CD4-positive, alpha-beta T cell treated with Interleukin-17A for 1 hour (primary cell): ENCODE measurements around the gene CENPM.
"Not testable (repeated sequence)": the region's sequence is repeated elsewhere in the genome, so short reads cannot be mapped to it uniquely, and the experiment has no call there.

Experiments
- DNase-seq: peaks from one replicate; pipeline ENCODE4 v3.0.0-alpha.2; 2020

CENPM gene

DNA sequence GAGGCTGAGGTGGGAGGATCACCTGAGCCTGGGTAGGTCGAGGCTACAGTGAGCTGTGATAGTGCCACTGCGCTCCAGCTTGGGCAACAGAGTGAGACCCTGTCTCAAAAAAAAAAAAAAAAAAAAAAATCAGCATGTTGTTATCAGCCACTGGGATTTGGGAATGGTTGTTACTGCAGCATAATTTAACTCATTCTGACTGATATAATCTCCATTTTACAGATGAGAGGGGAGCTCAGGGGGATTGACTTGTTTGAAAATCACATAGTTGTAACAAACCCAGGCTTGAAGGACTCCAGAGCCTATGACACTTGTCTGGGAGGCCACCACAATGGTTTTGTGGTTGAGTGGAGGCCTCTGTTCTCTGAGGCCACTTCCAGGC, 19.3 kb upstream of the CENPM start:
- no peak for DNase-seq

DNA sequence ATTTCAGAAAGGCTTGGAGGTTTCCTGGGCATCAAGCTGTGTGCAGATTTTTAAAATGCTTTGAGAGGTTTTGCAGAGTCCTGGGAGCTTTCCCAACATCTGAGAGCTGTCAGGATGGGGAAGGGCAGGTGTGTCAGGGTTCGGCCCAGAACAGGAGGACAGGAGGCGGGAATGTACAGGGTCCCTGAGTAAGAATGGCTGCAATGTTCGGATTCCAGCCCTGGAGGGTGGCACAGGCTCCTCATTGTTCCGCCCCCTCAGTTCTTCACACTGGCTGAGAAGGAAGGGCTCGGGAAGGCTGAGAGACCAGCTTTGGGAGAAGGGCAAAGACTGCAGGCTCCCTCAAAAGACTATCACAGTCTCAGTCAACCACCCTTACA, 17.1 kb upstream of the CENPM start:
- no peak for DNase-seq

DNA sequence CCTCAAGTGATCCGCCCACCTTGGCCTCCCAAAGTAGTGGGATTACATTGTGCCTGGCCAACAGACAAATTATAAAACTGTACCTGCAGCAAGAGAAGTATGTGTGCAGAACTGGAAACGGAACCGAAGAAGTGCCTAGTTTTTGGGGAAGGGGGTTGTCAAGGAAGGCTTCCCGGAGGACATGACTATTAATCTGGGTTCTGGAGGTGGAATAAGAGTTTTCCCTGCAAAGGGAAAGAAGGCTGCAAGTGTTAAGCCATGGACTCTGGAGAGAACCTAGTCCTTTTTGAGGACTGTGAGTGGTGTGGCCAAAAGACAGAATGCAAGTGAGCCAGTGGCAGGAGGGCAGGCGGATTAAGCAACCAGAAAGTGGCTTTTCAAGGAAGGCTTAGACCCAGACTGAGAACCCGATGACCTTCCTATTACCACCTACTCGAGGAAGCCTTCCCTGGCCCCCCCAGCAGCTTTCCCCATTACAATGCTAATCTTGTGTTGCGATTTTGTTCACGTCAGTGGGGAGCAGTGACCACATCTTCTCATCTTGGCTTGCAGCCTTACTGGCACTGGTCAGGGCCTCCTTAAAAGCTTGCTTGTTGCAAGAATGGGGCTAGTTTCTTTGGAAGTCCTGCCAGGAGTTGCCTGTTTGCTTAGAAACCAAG, 16.6 kb upstream of the CENPM start:
- no peak for DNase-seq

DNA sequence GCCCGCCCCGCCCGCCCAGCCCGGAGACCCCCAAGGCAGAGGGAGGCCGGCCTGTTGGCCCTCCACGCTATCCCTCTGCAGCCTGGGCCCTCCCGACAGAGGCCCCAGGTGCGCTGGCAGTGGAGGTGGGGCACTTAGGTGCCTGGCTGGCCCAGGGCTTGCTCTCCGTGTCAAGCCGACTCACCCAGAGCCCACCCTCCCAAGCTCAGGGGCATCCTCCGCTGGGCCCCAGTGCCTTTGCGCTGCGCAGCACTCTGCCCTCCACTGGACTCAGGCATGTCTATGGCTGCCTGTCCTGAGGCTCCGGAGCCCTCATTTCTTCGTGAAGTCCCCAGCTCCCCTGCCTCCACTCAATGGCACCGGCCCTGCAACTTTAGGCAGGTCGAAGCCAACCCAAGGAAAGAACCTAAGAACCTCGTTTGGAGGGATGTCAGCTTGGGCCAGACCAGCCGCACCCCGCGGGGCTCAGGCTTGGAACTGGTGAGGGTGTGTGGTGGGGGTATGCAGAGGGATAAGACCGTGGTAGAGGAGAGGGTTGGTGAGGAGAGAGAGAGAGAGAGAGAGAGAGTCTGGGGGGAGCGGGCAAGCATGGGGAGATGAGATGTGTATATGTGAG, 11.1 kb upstream of the CENPM start:
- no peak for DNase-seq

DNA sequence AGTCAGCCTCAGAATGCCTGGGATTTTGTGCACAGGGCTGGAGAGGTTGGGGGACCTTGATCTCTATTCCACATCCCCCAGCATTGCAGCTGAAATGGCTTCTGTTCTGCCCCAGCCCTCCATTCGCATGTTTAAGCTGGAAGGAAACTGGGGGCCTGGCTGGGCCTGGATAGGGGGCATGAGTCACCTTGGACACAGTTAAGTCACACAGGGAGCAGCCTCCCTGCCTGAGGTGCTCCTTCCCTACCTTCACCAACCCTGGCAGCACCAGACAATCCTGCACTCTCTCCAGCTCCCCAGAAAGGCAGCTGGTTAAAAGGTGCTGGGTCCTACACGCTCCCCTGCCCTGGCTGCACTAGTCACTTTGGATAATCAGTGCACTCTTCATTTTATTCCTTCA, 5.8 kb upstream of the CENPM start:
- DNase-seq, result no peak

DNA sequence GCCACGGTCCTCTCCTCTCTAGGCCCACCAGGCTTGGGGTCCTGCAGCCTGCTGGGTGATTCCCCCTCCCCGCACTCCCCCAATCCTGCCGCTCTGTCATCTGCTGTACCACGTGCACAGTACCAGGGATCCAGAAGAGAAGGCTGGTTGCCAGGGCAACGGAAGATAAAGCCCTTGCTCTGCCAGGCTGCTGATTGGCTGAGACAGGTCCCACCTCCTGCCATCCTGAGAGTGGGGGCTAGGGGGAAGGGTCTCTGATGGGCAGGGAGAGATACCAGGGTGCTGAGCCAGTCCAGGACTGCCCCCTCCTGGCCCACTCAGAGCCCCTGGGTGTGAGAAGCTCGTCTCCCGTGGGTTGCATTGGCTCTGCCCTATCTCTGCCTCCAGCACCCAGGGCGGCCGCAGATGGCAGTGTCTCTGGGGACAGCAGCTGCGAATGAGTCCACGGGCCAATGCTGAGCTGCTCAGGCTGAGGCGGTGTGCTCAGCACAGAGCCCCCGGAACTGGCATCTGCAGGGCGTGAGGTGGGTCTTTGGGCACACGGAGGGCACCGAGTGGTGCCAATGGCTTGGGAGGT, 5.0 kb upstream of the CENPM start, which contains the start of gene SMIM45:
Gene SMIM45, plus strand, starts transcription at position 253 of the 577 bp plus-strand sequence.
- no peak for DNase-seq

DNA sequence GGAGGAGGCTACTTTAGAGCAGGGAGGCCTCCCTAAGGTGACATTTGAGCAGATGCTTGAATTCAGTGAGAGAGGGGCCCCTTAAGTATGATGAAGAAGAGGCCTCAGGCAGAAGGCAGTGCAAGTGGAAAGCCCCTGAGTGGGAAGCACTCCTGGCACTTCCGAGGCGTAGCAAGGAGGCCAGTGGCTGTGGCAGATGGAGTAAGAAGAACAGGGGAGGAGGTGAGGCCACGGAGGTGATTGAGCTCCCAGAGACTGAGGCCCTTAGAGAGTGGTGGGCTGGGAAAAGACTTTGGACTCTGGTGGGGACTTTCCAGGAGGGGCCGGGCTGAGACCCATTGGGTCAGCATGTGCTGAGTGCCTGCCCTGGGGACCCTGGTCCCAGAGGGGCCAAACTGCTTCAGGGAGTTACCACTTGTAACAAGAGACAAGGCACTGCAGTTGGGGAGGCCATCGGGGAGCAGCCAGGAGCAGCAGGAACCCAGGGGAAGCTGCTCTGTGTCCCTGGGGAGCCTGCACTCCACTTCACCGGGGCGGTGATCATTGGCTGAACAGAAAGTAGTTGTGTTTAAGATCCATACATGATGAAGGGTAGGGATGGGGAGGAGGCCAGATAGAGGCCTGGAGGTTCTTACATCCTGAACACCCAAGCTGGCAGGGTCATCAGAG, 2.5 kb upstream of the CENPM start:
- no peak for DNase-seq

DNA sequence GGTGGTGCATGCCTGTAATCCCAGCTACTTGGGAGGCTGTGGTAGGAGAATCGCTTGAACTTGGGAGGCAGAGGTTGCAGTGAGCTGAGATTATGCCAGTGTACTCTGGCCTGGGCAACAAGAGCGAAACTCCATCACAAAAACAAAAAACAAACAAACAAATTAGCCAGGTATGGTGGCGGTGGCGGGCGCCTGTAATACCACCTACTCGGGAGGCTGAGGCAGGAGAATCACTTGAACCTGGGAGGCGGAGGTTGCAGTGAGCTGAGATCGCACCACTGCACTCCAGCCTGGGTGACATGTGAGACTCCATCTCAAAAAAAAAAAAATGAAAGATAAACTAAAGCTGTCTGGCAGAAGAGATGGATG, 2.0 kb upstream of the CENPM start:
- DNase-seq, result not testable (repeated sequence)

DNA sequence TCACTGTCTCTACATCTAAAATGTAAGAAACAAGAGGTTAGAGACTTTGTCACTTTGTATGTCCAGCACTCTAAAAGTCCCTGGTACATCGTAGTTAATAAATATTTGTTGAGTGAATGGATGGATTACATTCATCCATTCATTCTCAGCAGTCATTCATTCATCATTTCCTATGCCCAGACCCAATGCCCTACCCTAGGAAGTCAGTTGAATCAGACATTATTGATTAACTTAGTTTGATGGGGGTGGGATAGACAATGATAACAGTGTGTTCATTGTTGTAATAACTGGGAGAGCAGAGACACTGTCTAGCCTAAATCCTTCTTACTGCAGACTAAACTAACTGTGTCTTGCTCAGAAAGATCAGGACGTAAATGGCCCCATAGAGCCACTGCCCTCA, 1.2 kb upstream of the CENPM start:
- DNase-seq, result no peak

DNA sequence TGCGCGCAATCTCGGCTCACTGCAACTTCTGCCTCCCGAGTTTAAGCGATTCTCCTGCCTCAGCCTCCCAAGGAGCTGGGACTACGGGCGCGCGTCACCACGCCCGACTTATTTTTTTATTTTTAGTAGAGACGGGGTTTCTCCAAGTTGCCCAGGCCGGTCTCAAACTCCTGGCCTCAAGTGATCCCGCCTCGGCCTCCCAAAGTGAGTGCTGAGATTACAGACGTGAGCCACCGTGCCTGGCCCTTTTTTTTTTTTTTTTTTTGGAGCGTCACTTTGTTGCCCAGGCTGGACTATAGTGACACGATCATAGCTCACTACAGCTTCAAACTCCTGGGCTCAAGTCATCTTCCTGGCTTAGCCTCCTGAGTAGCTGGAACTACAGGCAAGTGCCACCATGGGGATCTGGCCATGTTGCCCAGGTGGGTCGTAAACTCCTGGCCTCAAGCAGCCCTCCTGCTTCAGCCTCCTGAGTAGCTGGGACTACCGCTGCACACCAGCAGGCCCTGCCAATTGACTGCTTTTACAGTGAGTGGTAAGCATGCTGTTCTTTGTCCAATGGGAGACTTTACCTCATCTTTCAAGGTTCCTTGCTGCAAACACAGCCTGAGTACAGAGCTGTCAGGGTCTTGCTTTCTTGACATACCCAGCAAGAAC, 600 bp upstream of the CENPM start:
- no peak for DNase-seq

DNA sequence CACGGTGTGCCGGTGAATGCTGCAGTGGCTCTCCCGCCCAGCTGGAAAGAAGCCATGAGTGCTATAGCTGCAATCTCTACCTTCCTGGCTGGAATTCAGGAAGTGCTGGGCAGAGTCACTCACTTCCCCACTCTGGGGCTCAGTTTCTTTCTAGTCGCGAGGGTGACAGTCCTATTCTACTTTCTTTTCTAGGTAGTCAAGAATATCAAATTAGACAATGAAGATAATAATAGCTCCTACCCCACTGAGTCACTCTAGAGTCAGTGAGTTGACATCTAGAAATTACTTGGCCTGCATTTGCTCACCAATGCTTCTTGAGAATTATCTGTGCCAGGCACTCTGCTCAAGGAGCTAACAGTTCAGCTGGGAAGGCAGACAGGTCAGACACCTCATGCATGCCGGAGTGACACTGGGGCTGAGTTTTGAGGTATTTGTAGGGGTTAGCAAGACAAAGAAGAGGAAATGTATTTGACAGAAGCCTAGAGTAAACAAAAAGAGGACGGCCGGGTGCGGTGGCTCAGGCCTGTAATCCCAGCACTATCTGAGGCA, 3.2 kb downstream of the CENPM start:
- DNase-seq, result no peak

DNA sequence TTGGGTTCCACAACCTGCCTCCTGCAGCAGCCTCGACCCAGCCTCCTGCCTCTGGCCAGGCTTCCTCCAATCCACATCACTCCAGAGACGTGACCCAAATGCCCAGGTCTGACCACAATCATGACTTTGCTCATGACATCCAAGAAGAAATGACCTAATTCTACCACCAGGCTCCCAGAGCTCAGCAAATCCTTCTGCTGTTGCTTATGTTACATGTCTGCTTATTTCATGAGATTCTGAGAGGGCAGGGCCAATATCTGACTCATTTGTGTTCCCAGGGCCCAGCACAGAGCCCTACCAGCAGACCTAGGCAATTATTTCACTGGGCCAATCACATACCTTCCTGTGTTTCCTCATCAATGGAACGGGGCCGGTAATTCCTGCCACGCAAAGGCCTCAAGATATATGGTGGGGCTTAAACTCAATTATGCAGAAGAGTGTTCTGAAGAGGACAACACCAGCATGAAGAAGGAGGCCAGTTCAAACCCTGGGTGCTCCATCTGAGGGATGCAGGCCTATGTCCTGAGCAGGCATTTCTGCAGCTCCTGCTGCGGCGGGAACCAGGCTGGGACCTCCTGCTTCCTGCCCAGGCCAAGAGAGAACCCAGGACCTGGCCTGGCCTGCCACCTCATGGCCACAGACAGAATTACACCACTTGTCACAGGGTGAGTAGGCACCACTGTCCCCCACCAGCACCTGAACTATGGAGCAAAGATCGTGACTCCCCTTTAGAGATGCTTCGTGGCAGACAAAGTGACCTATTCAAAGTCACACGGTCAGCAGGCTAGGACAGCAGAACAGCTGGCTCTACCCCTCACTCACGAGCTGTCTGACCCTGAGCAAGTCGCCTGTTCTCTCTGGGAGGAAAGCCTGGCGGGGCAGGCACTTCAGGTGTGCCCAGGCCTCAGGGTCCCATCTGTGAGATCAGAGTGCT, 5.9 kb downstream of the CENPM start:
- DNase-seq, result peak; percentile 92

DNA sequence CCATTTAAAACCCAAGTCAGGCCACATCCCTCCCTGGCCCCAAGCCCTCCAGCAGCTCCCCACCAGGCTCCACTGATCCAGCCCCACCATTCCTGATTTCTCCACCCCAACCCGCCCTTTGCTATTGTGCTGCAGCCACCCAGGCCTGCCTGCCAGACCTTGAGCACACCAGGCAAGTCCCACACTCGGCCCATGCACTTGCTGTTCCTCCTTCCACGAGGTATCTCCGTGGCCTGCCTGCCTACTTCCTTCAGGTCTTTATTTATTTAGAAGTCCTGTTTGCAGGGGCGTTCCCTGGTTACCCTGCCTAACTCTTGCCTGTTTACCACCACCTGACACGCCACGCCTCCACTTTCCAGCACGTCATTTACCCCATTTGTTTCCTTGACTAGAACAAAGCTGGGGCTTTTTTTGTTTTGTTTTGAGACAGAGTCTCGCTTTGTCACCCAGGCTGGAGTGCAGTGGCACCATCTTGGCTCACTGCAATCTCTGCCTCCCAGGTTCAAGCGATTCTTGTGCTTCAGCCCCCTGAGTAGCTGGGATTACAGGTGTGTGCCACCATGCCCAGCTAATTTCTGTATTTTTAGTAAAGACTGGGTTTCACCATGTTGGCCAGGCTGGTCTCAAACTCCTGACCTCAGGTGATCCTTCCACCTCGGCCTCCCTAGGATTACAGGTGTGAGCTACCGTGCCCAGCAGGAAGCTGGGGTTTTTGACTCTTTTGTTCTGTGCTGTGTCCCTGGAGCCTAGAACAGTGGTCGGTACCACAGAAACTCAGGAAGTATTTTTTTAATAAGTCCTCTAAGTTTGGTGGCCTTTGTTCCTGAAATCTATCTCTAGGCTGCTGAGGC, 6.7 kb downstream of the CENPM start:
- DNase-seq, result peak; percentile 99

DNA sequence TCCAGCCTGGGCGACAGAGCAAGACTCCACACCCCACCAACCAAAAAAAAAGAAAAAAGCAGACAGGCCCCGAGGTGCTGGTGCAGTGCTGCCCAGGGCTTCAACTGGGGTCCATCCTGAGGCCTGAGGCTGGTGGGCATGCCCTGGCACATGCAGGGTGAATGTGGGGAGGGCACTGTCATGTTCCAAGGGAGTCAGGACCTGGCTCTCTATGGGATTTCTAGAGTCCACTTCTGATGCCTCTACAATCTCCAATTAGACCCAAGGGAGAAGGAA, 10.1 kb downstream of the CENPM start:
- DNase-seq, result no peak

DNA sequence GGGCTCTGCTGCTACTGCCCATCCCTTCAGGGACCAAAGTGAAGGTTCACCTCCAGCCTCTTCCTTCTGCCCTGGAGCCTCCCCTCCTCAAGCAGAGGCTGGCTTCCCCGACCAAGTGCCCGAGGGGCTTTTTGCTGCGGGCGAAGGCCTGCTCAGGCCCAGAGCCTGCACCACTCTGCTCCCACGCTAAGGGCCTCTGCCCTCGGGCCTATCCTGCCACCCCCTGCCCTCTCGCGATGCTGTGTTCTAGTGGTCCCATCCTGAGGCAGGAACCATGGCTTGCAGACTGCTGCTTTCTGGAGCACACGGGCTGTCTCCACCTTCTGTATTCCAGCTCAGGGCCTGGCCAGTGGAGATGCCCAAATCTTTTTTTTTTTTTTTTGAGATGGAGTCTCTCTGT, 11.4 kb downstream of the CENPM start:
- DNase-seq, result no peak

DNA sequence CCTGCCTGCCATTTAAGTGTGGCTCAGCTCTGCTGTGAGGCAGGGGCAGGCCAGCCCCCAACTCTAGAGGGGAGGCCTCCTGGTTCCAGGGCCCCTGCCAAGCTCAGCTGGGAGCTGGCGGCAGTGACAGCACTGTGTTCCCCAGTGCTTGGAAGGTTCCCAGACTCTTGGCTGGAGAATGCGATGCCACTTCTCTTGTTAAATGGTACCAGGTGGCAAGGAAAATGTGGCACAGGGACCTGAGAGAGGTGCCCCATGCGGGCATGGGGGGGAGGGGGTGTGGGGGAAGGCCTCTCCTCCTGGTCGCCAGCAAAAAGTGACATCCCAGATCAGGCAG, 12.0 kb downstream of the CENPM start:
- no peak for DNase-seq

DNA sequence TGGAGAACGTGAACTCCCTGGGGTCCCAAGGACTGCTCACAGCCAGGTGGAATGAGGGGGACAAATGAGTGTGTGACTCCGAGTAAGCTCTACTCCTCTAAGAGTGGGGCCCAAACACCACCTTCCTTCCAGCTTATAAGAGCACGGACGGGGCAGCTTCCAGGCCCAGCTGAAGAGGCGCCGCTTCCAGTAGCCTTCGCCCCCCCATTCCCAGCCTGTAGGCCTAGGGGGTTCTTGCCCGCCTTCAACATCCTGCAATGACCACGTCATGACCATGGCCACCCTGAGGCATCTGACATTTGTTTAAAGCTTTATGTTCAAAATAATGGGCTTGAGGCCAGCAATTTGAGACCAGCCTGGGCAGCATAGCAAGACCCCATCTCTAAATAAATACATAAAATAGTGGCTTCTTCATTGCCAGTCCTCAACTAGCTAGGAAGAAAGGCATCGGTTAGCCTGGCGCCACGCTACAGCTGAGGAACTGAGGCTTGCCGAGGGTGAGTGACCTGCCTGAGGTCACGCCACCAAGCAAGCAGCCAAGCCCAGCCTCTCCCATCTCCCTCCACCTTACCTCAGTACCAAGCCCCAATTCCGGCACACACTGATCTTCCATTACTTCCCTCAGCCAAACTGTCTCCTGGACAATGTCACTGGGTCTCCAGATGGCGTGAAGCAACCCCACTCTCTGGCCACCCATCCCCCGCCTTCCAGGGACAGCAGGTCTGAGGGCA, 12.5 kb downstream of the CENPM start:
- DNase-seq, result no peak

DNA sequence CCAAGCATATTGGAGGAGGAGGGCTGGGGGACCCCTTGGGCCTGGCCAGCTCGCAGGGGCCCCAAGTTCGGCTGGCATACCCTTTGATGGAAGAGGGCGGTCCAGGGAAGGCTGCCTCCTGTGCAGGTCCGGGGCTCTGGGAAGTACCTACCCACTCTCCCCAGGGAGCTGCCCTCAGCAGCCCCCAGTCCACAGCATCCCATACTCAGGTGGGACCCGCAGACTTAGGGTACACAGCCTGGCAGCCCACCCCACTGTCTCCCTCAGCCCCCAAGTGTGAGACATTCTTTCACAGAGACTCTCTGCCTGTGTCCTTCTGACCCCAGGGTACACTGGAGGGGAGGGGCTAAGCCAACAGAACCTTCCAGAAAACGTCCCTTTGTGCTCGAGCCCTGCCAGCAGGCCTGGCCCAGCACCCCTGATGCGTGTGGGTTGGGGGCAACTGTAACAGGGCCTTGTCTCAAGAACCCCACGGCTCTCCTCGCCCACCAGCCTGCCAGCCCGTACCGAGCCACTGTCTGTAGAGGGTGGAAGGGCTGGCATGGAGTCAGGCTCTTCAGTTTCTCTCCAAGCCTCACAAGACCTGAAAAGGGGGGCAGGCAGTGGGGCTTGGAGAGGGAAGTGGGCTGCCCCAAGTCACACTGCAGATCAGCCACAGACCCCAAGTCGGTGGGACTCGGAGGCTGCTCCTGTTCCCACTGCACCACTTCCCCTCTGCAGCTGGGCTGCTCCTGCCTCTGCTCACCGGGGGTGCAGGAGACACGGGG, 13.4 kb downstream of the CENPM start:
- DNase-seq, result no peak

DNA sequence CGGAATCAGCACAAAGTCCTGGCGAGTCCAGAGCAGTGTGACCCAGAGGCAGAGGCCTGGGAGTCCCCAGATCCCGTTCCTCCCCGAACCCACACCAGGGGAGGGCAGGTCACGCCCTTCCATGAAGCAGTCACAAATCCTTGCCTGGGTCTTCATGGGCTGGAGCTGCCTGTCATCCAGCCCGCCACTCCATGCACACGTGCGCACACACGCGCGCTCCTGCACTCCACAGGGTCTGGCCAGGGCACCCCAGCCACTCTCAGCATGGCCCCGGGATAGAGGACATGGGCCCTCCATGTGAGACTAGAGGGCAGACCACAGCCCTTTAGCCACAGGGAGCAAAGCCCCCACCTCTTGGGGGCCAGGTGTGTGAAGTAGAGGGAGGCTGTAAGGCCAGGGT, 14.6 kb downstream of the CENPM start:
- no peak for DNase-seq

DNA sequence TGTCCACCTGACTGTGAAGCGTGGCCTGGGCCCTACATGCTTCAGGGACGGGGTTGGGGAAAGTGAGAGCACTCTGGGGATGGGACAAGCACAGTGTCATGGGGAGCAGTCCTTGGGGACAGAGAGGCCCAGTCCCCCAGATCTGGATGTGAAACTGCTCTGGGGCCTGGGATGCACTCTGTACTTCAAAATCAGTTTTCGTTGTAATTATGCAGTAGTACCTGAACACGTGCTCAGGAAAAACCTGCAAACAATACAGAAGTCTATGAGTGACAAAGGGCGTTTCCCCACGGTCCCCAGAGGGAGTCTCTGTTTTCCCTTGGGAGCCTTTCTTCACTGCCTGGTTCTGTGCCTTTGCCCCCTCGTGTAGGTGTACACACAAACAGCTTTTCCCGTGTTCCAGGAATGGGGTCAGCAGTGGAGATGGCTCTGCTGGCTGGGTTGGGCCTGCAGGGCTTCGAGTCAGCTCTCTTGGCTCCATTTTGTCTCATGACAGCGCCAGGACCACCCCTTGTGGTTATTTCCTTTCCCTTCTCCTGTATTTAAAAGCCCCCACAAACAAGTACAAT, 15.2 kb downstream of the CENPM start:
- DNase-seq, result no peak
